ENCODE results near the gene SYNC.

DNA sequence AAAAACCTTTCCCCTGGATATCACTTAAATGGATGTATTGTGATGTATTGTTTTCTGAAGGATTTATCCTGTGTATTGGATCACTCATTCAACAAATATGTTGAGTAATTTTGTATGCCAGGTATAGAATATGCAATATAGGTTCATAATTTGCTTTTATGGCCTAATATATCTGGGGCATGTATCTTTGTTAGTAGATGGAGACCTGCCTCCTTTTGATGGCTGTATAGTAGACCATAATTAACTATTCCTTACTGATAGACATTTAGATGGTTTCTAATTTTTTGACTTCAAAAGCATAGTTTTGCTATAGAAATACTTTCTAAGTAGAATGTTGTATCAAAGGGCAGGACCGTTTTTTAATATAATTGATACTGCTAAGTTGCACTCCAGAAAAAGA is 43.0 kb downstream of the SYNC start:
- no peak for TF ChIP-seq CTCF (conservative IDR thresholded peaks at IDR 0.05; ENCODE audit: low read length)
- no peak for TF ChIP-seq EZH2phosphoT487 (IDR thresholded peaks at IDR 0.05; ENCODE audit: borderline replicate concordance, low read depth, low read length)
